ENCODE measurements around the gene PSPH. TPM values are rescaled to one million over a fixed set of nuclear protein-coding genes. Genes with fewer than 3 reads are reported as not detected.
"Not testable (repeated sequence)": the region's sequence is repeated elsewhere in the genome, so short reads cannot be mapped to it uniquely, and the experiment has no call there.

PSPH gene
- total and polyA plus RNA-seq, 4 donors = 5.5 to 35.9 (median 9.0) TPM

DNA sequence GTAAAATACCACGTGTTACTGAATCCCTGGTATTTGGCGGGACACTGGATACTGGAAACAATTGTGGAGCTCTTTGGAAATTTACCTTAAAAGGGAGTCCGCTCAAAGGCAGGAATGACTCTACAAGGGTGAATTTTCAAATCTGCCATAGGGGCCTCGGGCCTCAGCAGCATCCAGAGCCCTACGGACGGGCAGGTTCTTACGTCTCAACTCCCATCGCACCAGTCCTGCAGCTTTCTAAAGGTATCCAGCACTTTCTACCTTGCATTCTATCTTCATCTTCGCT is 248 bp downstream of the PSPH start:
- DNase-seq (ENCODE audit: low spot score) = no peak
- peak overlapping the region; percentile 90 to 92 for H3K27ac ChIP-seq (ENCODE audit: low read depth in 1 of 2, low read length in 2 of 2)
- no peaks in the 10 kb centered on the region for H3K27me3 ChIP-seq (ENCODE audit: control insufficient read depth in 4 of 4, insufficient read depth in 4 of 4, low read length in 3 of 4)
- under 1% methylated on average over 9 of the region's 9 CpGs for WGBS
- H3K9me3 ChIP-seq (ENCODE audit: control insufficient read depth in 4 of 4, low read length in 3 of 4) = no peaks in the 10 kb centered on the region
- peaks cover 2 to 19% (median 10%) of the 10 kb centered on the region in 4 donors for H3K36me3 ChIP-seq (ENCODE audit: control insufficient read depth in 4 of 4, insufficient read depth in 3 of 4, low read depth in 1 of 4, low read length in 3 of 4)
- H3K9ac ChIP-seq (ENCODE audit: low read depth in 1 of 2, low read length in 2 of 2) = peak overlapping the region; percentile 86 to 99
- no peak for TF ChIP-seq RXRA (IDR thresholded peaks at IDR 0.05)
- H3K4me1 ChIP-seq (ENCODE audit: control insufficient read depth in 4 of 4, insufficient read depth in 4 of 4, low read length in 3 of 4) = peaks cover 11 to 23% (median 16%) of the 10 kb centered on the region in 4 donors
- H3K4me3 ChIP-seq (ENCODE audit: low read depth in 1 of 3, low read length in 3 of 3) = peak overlapping the region; percentile 63 to 88 (median 87)

GRCh38 chr7:56048763-56049162 is 2.5 kb downstream of the PSPH start:
- 35% methylated on average over 8 of the region's 8 CpGs for WGBS
- DNase-seq (ENCODE audit: low spot score) = peak; percentile 43

GRCh38 chr7:56048245-56048644 is 3.0 kb downstream of the PSPH start:
- H3K36me3 ChIP-seq (ENCODE audit: control insufficient read depth in 4 of 4, insufficient read depth in 3 of 4, low read depth in 1 of 4, low read length in 3 of 4) = peaks cover 0 to 2% (median under 1%) of the 10 kb centered on the region in 4 donors
- H3K9ac ChIP-seq (ENCODE audit: low read depth in 1 of 2, low read length in 2 of 2) = no peak overlapping the region
- H3K4me3 ChIP-seq (ENCODE audit: low read depth in 1 of 3, low read length in 3 of 3) = no peak overlapping the region
- TF ChIP-seq TAF1 (conservative IDR thresholded peaks at IDR 0.05) (no peak), RAD21 (IDR thresholded peaks at IDR 0.05) (no peak), ATF3 (IDR thresholded peaks at IDR 0.05) (no peak), FOXA1 (IDR thresholded peaks at IDR 0.05) (no peak), JUND (IDR thresholded peaks at IDR 0.05) (no peak), CTCF (IDR thresholded peaks at IDR 0.05; ENCODE audit: low read depth, low read length, missing input control) (no peak), YY1 (IDR thresholded peaks at IDR 0.05) (no peak), RXRA (IDR thresholded peaks at IDR 0.05) (no peak), HNF4G (IDR thresholded peaks at IDR 0.05) (no peak), EGR1 (IDR thresholded peaks at IDR 0.05; ENCODE audit: low read depth in 2 of 2) (no peak), FOXA2 (IDR thresholded peaks at IDR 0.05) (no peak), HNF4A (conservative IDR thresholded peaks at IDR 0.05) (no peak), SP1 (IDR thresholded peaks at IDR 0.05) (no peak), NR2F2 (IDR thresholded peaks at IDR 0.05) (no peak), GABPA (IDR thresholded peaks at IDR 0.05 in 1 of 2, conservative IDR thresholded peaks at IDR 0.05 in 1 of 2) (no peak)
- TF ChIP-seq, protein P1, sequence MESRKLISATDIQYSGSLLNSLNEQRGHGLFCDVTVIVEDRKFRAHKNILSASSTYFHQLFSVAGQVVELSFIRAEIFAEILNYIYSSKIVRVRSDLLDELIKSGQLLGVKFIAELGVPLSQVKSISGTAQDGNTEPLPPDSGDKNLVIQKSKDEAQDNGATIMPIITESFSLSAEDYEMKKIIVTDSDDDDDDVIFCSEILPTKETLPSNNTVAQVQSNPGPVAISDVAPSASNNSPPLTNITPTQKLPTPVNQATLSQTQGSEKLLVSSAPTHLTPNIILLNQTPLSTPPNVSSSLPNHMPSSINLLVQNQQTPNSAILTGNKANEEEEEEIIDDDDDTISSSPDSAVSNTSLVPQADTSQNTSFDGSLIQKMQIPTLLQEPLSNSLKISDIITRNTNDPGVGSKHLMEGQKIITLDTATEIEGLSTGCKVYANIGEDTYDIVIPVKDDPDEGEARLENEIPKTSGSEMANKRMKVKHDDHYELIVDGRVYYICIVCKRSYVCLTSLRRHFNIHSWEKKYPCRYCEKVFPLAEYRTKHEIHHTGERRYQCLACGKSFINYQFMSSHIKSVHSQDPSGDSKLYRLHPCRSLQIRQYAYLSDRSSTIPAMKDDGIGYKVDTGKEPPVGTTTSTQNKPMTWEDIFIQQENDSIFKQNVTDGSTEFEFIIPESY (IDR thresholded peaks at IDR 0.05) = no peak
- TF ChIP-seq, protein P2, sequence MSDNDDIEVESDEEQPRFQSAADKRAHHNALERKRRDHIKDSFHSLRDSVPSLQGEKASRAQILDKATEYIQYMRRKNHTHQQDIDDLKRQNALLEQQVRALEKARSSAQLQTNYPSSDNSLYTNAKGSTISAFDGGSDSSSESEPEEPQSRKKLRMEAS (IDR thresholded peaks at IDR 0.05) = no peak
- TF ChIP-seq, protein P3, sequence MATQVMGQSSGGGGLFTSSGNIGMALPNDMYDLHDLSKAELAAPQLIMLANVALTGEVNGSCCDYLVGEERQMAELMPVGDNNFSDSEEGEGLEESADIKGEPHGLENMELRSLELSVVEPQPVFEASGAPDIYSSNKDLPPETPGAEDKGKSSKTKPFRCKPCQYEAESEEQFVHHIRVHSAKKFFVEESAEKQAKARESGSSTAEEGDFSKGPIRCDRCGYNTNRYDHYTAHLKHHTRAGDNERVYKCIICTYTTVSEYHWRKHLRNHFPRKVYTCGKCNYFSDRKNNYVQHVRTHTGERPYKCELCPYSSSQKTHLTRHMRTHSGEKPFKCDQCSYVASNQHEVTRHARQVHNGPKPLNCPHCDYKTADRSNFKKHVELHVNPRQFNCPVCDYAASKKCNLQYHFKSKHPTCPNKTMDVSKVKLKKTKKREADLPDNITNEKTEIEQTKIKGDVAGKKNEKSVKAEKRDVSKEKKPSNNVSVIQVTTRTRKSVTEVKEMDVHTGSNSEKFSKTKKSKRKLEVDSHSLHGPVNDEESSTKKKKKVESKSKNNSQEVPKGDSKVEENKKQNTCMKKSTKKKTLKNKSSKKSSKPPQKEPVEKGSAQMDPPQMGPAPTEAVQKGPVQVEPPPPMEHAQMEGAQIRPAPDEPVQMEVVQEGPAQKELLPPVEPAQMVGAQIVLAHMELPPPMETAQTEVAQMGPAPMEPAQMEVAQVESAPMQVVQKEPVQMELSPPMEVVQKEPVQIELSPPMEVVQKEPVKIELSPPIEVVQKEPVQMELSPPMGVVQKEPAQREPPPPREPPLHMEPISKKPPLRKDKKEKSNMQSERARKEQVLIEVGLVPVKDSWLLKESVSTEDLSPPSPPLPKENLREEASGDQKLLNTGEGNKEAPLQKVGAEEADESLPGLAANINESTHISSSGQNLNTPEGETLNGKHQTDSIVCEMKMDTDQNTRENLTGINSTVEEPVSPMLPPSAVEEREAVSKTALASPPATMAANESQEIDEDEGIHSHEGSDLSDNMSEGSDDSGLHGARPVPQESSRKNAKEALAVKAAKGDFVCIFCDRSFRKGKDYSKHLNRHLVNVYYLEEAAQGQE (IDR thresholded peaks at IDR 0.05) = no peak
- H3K4me1 ChIP-seq (ENCODE audit: control insufficient read depth in 4 of 4, insufficient read depth in 4 of 4, low read length in 3 of 4) = peaks cover 9 to 23% (median 16%) of the 10 kb centered on the region in 4 donors
- no peaks in the 10 kb centered on the region for H3K9me3 ChIP-seq (ENCODE audit: control insufficient read depth in 4 of 4, low read length in 3 of 4)
- WGBS = 92% methylated on average over 1 of the region's 1 CpG
- H3K27ac ChIP-seq (ENCODE audit: low read depth in 1 of 2, low read length in 2 of 2) = no peak overlapping the region
- DNase-seq (ENCODE audit: low spot score) = no peak
- no peaks in the 10 kb centered on the region for H3K27me3 ChIP-seq (ENCODE audit: control insufficient read depth in 4 of 4, insufficient read depth in 4 of 4, low read length in 3 of 4)

More at GRCh38 chr7:56048763-56049162, 2.5 kb downstream of the PSPH start:
- not testable (repeated sequence) for H3K27me3 ChIP-seq (ENCODE audit: control insufficient read depth in 4 of 4, insufficient read depth in 4 of 4, low read length in 3 of 4); H3K9ac ChIP-seq (ENCODE audit: low read depth in 1 of 2, low read length in 2 of 2); H3K4me3 ChIP-seq (ENCODE audit: low read depth in 1 of 3, low read length in 3 of 3); H3K36me3 ChIP-seq (ENCODE audit: control insufficient read depth in 4 of 4, insufficient read depth in 3 of 4, low read depth in 1 of 4, low read length in 3 of 4); H3K9me3 ChIP-seq (ENCODE audit: control insufficient read depth in 4 of 4, low read length in 3 of 4)
- TF ChIP-seq YY1 (IDR thresholded peaks at IDR 0.05) = peak; percentile 45
- TF ChIP-seq RAD21 (IDR thresholded peaks at IDR 0.05) = peak in 1 of 2 donors; percentile 18
- Histone ChIP-seq H3K27ac (ENCODE audit: low read depth in 1 of 2, low read length in 2 of 2) (peak overlapping the region; percentile 26 to 28), H3K4me1 (ENCODE audit: control insufficient read depth in 4 of 4, insufficient read depth in 4 of 4, low read length in 3 of 4) (peaks cover 11 to 23% (median 16%) of the 10 kb centered on the region in 4 donors)

Data from liver (tissue), 9 donors.